Hematopoietic multipotent progenitor cell (in vitro differentiated cells): ENCODE results near the gene DUSP28. TPM values are rescaled to one million over a fixed set of nuclear protein-coding genes. Genes with fewer than 3 reads are reported as not detected.

Experiments used
- DNase-seq, 3 donors: peaks; one replicate each; pipeline ENCODE4 v3.0.0-alpha.2; 2011 to 2015; ENCODE audit warnings: low read depth in 2 of 3, low spot score in 2 of 3
- total RNA-seq: library from RNA; depleted of rRNA; stranded (reverse); fragments of >200 nt; gene quantifications from one replicate; pipeline ENCODE4 v1.2.3, GENCODE V29; 2012

Gene DUSP28
- total RNA-seq, 1 donor, result 8.3 TPM

- no peak for DNase-seq
Measured at GRCh38 chr2:240571314-240571973, 11.3 kb downstream of the DUSP28 start.

GRCh38 chr2:240572141-240573031, 12.2 kb downstream of the DUSP28 start:
- DNase-seq, result no peak

- DNase-seq, result no peak
Measured at GRCh38 chr2:240573071-240573515, 12.9 kb downstream of the DUSP28 start.

- DNase-seq, result no peak
Measured at GRCh38 chr2:240573516-240574385, 13.6 kb downstream of the DUSP28 start.

GRCh38 chr2:240574386-240575100, 14.4 kb downstream of the DUSP28 start:
- DNase-seq, result no peak

GRCh38 chr2:240575101-240575965, 15.2 kb downstream of the DUSP28 start:
- DNase-seq, result no peak

- DNase-seq, result no peak
Measured at GRCh38 chr2:240576036-240576435, 15.9 kb downstream of the DUSP28 start.

- DNase-seq, result no peak
Measured at GRCh38 chr2:240576436-240577205, 16.5 kb downstream of the DUSP28 start.

GRCh38 chr2:240577281-240578109, 17.3 kb downstream of the DUSP28 start:
- no peak for DNase-seq

- DNase-seq, result no peak
Measured at GRCh38 chr2:240578110-240578450, 17.9 kb downstream of the DUSP28 start.

GRCh38 chr2:240578488-240578887, 18.3 kb downstream of the DUSP28 start:
- DNase-seq, result no peak

- DNase-seq, result no peak
Measured at GRCh38 chr2:240579071-240579762, 19.1 kb downstream of the DUSP28 start.

GRCh38 chr2:240579771-240580614, 19.8 kb downstream of the DUSP28 start:
- no peak for DNase-seq

GRCh38 chr2:240581811-240582210, 21.7 kb downstream of the DUSP28 start:
- DNase-seq, result no peak

- DNase-seq, result no peak
Measured at GRCh38 chr2:240582781-240583180, 22.6 kb downstream of the DUSP28 start.

GRCh38 chr2:240583774-240584173, 23.6 kb downstream of the DUSP28 start:
- DNase-seq, result no peak
